Activated B cell treated with CpG ODN at 0.5 μM for 24 hours (primary cell): ENCODE data around the gene MARK4. TPM values are rescaled to one million over a fixed set of nuclear protein-coding genes. Genes with fewer than 3 reads are reported as not detected.

Experiments used
- ATAC-seq: fragments of 200-7000 bp; cut with Tn5 transposase; one replicate; pipeline ENCODE4 v1.10.0; 2021; ENCODE audit warnings: low read depth, mild to moderate bottlenecking, moderate library complexity
- CTCF ChIA-PET: fragments of 350-600 bp; sonication (Branson Sonifier 250); formaldehyde crosslinking; loops from one replicate; lab custom pipeline; 2021; ENCODE audit warnings: antibody characterized with exemption; lab: Charles Lee
- POLR2A ChIA-PET: fragments of 350-600 bp; sonication (Branson Sonifier 250); formaldehyde crosslinking; loops from one replicate; lab custom pipeline; 2021; ENCODE audit warnings: antibody characterized with exemption; lab: Charles Lee
- DNase-seq: peaks from one replicate; pipeline ENCODE4 v3.0.0; 2022
- H3K27ac Mint-ChIP-seq: one replicate; pipeline ENCODE4 v1.8.0; 2020; ENCODE audit warnings: mixed read lengths
- H3K27me3 Mint-ChIP-seq: one replicate; pipeline ENCODE4 v1.8.0; 2021; ENCODE audit warnings: mixed read lengths
- H3K36me3 Mint-ChIP-seq: one replicate; pipeline ENCODE4 v1.8.0; 2021; ENCODE audit warnings: low read depth, mixed read lengths
- H3K4me1 Mint-ChIP-seq: one replicate; pipeline ENCODE4 v1.8.0; 2021; ENCODE audit warnings: mixed read lengths
- H3K4me3 Mint-ChIP-seq: one replicate; pipeline ENCODE4 v1.8.0; 2020; ENCODE audit warnings: mild to moderate bottlenecking, mixed read lengths
- H3K9me3 Mint-ChIP-seq: one replicate; pipeline ENCODE4 v1.8.0; 2020; ENCODE audit warnings: mixed read lengths
- intact Hi-C: fragments of 100-400 bp; cut with micrococcal nuclease; formaldehyde crosslinking; loops from one replicate; pipeline ENCODE4 v1.15.1; 2024
- total RNA-seq: library from RNA; stranded (reverse); gene quantifications from 2 replicates; pipeline ENCODE4 v1.2.3, GENCODE V29; 2022
- TF ChIP-seq, protein P1 (sequence below): fragments of 200-600 bp; IDR thresholded peaks from one replicate; pipeline ENCODE4 v1.8.0; 2022; ENCODE audit warnings: antibody characterized with exemption, mild to moderate bottlenecking

Gene MARK4
- total RNA-seq, 1 donor from 2014 or later, result 26.0 TPM

- POLR2A ChIA-PET, result no interaction called here
- no peaks in the 10 kb centered on the region for H3K36me3 Mint-ChIP-seq
Measured at GRCh38 chr19:45213031-45213430, 38.0 kb upstream of the MARK4 start.

GRCh38 chr19:45215391-45216191 is 35.5 kb upstream of the MARK4 start:
- H3K4me3 Mint-ChIP-seq, result no peak overlapping the region
- ChIA-PET POLR2A (no interaction called here), CTCF (no interaction called here)
- H3K4me1 Mint-ChIP-seq, result no peaks in the 10 kb centered on the region
- DNase-seq (no peak), ATAC-seq (no peak)
- no peaks in the 10 kb centered on the region for H3K36me3 Mint-ChIP-seq
- intact Hi-C loops, result no loop called here
- no peaks in the 10 kb centered on the region for H3K9me3 Mint-ChIP-seq
- no peak overlapping the region for H3K27ac Mint-ChIP-seq
- TF ChIP-seq, protein P1, sequence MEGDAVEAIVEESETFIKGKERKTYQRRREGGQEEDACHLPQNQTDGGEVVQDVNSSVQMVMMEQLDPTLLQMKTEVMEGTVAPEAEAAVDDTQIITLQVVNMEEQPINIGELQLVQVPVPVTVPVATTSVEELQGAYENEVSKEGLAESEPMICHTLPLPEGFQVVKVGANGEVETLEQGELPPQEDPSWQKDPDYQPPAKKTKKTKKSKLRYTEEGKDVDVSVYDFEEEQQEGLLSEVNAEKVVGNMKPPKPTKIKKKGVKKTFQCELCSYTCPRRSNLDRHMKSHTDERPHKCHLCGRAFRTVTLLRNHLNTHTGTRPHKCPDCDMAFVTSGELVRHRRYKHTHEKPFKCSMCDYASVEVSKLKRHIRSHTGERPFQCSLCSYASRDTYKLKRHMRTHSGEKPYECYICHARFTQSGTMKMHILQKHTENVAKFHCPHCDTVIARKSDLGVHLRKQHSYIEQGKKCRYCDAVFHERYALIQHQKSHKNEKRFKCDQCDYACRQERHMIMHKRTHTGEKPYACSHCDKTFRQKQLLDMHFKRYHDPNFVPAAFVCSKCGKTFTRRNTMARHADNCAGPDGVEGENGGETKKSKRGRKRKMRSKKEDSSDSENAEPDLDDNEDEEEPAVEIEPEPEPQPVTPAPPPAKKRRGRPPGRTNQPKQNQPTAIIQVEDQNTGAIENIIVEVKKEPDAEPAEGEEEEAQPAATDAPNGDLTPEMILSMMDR, result no peak
- peaks cover 43% of the 10 kb centered on the region for H3K27me3 Mint-ChIP-seq

More at GRCh38 chr19:45213031-45213430, 38.0 kb upstream of the MARK4 start:
- H3K4me3 Mint-ChIP-seq, result no peak overlapping the region
- no peaks in the 10 kb centered on the region for H3K9me3 Mint-ChIP-seq
- intact Hi-C loops, result no loop called here
- no peaks in the 10 kb centered on the region for H3K4me1 Mint-ChIP-seq
- H3K27ac Mint-ChIP-seq, result no peak overlapping the region
- peaks cover 30% of the 10 kb centered on the region for H3K27me3 Mint-ChIP-seq
- DNase-seq, result no peak
- TF ChIP-seq, protein P1, result no peak
- no peak for ATAC-seq
- CTCF ChIA-PET, result no interaction called here

DNA sequence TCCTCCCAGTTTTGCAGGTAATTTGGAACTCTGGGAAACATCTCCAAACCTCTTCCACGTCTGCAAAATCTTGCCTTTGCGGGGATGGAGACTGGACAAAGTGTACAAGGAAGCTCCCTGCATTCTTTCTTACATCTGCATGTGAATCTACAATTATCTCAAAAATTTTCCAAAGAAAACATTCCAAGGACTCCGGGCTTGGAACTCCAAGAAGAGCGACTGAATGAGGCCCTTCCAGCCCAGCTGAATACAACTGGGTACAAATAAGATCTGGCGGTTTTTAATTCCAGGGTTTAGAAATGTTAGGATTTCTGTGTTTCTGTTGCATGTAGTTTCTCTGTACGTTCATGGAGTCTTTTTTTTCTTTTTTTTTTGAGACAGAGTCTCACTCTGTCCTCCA is 34.4 kb upstream of the MARK4 start:
- ChIA-PET POLR2A (no interaction called here), CTCF (no interaction called here)
- intact Hi-C loops, result no loop called here
- no peak overlapping the region for H3K4me3 Mint-ChIP-seq
- DNase-seq (no peak), ATAC-seq (no peak)
- no peaks in the 10 kb centered on the region for H3K4me1 Mint-ChIP-seq
- H3K9me3 Mint-ChIP-seq, result no peaks in the 10 kb centered on the region
- no peak overlapping the region for H3K27ac Mint-ChIP-seq
- TF ChIP-seq, protein P1, result no peak
- no peaks in the 10 kb centered on the region for H3K36me3 Mint-ChIP-seq
- peaks cover 45% of the 10 kb centered on the region for H3K27me3 Mint-ChIP-seq

DNA sequence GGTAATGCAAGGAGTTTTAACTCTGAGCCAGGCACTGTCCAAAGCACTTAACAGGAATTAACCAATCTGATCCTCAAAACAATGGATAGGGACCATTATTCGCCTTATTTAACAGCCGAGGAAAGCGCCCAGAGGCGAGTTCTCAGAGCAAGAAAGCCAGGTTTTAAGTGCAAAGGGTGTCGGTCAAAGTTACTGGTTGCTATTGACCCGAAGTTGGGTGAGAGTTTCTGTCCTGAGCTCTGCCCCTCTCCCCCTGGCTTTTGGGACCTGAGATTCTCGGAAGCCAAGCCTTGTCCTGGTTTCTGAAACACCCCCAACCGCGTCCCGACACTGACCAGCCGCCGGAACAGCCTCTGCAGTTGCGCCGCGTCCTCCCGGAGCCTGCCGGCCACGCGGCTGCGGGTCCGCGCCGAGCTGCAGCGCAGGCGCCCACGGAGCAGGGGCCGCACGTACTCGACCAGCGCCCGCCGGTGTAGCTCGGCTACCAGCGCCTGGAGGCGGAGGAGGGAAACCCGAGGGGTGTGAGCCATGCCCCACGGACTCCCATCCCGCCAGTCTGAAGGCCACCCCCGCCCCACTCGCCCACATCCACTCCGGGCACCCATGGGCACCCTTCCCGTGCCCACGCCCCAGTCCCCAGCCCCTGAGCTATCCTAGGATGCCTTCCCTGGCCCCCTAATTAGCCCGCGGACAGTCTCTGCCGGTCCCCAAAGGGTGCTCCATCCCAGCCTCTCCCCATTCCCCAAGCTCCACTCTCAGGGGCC is 33.7 kb upstream of the MARK4 start:
- peaks cover 42% of the 10 kb centered on the region for H3K27me3 Mint-ChIP-seq
- intact Hi-C loops, result no loop called here
- ChIA-PET CTCF (no interaction called here), POLR2A (no interaction called here)
- no peaks in the 10 kb centered on the region for H3K36me3 Mint-ChIP-seq
- TF ChIP-seq, protein P1, result no peak
- DNase-seq (no peak), ATAC-seq (no peak)
- H3K4me1 Mint-ChIP-seq, result no peaks in the 10 kb centered on the region
- no peak overlapping the region for H3K27ac Mint-ChIP-seq
- H3K4me3 Mint-ChIP-seq, result no peak overlapping the region
- no peaks in the 10 kb centered on the region for H3K9me3 Mint-ChIP-seq

- no peak for DNase-seq
- no peak overlapping the region for H3K4me3 Mint-ChIP-seq
- peaks cover 42% of the 10 kb centered on the region for H3K27me3 Mint-ChIP-seq
Measured at GRCh38 chr19:45217957-45218334, 33.1 kb upstream of the MARK4 start.

More at GRCh38 chr19:45217957-45218334, 33.1 kb upstream of the MARK4 start:
- no peaks in the 10 kb centered on the region for H3K36me3 Mint-ChIP-seq
- TF ChIP-seq, protein P1, result no peak
- H3K4me1 Mint-ChIP-seq, result no peaks in the 10 kb centered on the region
- ChIA-PET CTCF (no interaction called here), POLR2A (no interaction called here)
- no peak overlapping the region for H3K27ac Mint-ChIP-seq
- ATAC-seq, result no peak
- intact Hi-C loops, result no loop called here
- H3K9me3 Mint-ChIP-seq, result no peaks in the 10 kb centered on the region
